Epithelial cell of prostate (primary cell): ENCODE measurements around the gene ZNF354C.

Experiments
- DNase-seq: peaks from one replicate; pipeline ENCODE4 v3.0.0-alpha.2; 2011; ENCODE audit warnings: low read depth, low spot score
- H3K27ac ChIP-seq: fragments of 450-650 bp; 2 replicates; pipeline ENCODE4 v1.5.1; 2017; ENCODE audit warnings: mild to moderate bottlenecking

The ZNF354C gene

DNA sequence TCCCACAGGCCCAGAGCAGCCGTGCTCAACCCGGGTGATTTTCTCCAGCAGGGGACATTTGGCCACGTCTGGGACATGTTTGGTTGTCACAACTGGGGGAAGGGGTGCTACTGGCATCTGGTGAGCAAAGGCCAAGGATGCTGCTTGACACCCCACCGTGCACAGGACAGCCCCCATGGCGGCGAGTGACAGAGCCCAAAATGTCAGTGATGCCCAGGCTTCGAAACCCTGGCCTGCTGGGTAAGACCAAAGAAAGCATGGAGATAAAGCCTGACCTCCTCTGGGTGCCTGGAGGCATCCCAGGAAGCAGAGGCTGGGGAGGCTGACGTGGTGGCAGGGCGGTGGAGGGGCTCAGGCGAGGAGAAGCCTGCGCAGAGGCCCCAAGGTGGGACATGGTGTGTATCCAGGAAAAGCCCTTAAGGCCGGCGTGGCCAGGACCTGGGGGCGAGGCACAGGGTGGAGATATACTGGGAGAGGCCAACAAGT is 66.4 kb downstream of the ZNF354C start:
- H3K27ac ChIP-seq, result no peak overlapping the region
- no peak for DNase-seq

DNA sequence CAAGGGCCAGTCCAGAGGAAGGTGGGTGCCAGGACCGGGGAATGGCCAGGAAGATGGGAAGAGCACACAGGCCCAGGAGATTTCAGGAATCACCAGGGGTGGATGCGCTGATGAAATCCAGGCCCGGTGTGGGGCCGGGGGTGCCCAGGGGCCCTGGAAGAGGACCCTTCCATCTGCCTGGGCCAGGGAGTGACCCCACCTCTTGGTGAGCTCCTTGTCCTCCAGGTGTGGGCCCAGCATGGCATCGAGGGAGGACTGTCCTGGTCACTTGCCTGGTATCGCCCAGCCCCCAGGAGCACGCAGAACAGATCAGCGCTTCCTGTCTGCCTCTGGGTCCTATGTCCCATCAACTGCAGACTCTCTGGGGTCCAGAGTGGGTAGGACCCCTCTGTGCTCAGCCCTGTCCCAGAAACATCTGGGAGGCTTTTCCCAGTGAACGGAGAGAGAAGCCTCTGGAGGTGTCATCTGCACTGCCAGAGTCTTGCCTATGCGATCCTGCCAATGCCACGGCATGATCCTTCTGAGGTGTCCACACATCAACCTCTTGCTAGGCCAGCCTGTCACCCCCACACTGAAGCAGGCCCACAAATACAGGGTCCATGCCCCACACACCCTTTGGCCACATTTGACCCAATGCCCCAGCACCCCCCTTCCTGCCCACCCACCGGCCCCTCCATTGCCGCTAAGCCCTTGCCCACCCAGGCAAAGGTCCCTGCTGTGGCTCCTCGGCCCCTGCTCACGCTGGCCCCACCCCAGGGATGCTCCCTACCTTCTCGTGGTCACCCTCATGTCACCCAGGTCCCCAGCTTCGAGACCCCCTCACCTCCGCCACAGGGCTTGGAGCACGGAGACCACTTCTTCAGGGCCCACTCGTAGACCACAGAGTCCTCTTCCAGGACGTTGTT is 67.2 kb downstream of the ZNF354C start:
- no peak for DNase-seq
- H3K27ac ChIP-seq, result no peak overlapping the region

DNA sequence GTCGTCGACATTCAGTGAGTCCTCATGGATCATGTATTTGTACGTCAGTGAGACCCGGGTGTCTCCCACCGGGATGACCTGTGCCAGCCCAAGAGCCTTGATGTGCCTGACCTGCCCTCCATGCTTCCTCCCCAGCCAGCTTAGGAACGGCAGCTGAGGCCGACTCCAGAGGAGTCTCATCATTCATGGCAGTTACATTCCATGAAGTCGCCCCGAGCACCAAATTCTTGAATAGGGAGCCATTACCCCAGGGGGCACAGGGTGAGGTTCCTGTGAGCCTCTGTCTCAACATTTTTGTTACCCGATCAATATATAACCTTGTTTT is 67.8 kb downstream of the ZNF354C start:
- no peak overlapping the region for H3K27ac ChIP-seq
- DNase-seq, result no peak

DNA sequence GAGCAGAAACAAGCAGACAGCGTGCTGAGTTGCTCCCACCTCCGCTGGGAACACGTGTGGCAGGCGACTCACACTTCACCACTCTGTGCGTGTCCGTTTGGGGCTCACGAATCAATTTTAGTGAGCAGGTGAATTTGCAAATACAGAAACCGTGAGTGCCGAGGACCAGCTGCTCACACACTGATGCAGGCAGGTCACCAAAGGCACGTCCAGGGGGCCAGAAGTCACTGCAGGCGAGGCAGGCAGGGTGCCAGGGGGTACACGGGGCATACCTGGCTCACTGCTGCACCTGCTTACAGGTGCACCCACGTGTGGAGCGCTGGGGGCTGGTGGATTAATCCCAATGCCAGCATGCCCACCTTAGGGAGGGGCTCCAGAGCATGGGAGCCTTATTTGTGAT is 68.8 kb downstream of the ZNF354C start:
- no peak for DNase-seq
- H3K27ac ChIP-seq, result no peak overlapping the region

DNA sequence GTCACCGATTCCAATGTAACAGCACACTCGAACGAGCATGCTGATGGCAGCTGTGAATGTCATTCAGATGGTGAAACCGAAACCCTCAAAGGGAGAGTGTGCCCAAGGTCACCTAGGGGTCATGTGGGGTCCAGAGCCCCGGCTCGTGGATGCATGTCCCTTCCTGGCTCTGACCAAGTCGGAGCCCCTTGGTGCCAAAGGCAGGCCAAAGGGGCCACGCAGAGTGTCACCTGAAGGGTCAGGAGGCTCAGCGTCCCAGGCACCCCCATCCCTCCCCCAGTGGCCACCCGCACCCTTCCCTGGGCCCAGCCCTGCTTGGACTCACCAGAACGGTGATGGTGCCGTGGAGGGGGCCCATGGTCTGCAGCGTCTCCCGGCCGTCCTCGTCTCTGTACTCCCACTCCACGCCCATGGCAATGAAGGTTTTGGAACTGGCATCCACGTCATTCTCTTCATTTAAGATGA is 69.5 kb downstream of the ZNF354C start:
- no peak overlapping the region for H3K27ac ChIP-seq
- no peak for DNase-seq

DNA sequence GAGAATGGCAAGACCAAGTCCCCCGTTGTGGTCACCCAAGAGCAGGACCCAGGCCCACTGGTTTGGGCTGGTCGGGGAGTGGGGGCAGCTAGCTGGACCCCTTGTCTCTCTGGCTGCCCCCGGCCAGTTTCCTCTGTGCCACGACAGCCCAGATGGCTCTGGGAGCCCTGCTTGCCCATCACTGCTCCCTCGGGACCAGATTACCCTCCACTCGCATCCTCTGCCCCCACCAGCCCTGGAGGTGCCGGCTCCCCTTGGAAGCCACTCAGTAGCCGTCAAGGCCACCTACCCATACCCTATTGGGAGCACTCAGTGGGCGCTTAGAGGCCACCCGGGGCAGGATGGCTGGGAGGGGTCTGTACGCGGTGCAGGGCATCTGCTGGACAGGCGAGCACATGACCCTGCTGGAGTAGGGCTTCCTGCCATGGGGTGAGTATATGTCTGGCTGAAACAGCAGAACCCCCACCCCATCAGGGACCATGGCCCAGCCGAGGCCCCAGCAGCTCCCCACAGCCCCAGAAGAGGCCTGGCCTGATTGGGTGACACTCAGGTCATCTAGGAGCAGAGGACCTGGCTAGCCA is 70.0 kb downstream of the ZNF354C start:
- no peak for DNase-seq
- no peak overlapping the region for H3K27ac ChIP-seq

DNA sequence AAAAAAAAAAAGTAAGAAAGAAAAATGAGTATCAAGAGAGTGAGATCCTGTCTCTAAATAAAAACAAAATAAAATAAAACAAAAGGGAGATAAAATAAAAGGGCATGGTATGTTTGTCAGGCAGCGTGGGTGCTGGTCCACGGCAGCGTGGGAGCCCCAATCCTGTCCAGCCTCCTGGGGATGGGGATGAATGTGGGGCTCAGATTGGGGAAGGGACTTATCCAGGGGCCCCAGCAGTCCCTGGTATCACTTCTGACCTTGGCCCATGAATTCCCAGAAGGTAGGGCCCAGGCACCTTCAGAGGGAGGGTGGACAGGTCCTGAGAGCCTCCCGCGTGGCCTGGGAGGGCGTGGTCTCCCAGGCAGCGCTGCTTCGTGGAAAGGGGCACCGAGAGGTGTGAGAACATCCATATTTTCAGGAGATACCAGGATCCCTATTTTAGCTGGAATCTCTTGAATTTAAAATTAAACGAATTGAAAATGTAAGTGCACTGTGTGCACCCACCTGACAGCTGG is 71.2 kb downstream of the ZNF354C start:
- no peak for DNase-seq
- no peak overlapping the region for H3K27ac ChIP-seq

DNA sequence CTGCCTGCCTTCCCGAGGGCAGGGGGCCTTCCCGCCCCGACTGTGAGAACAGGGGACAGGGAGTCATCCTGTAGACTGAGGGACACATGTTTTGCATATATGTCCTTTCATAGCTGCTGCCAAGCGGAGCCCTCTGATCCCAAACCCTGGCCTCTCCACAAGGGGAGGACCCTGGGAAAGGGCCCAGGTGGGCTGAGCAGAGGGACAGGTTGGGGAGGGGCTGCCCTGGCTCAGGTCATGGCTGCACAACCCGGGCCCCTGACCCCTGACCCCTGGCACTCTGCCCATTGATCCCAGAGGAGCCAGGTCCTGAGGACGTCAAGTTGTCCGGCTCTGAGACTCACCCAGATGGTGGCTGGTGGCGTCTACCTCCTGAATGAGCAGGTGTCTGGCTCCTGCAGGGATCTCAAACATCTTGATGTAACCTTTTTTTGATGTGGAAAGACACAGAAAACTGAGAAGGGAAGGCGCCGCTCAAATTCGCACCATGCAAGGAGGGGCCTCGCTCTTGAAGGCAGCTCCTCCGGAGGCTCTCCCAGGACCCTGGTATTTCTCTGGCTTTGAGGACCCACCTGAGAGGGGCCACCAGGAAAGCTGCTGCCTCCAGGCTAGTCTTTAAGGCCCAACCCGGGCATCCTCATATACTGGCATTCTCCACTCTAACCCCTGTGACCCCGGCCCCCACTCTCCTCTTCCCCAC is 71.9 kb downstream of the ZNF354C start:
- DNase-seq, result no peak
- no peak overlapping the region for H3K27ac ChIP-seq

DNA sequence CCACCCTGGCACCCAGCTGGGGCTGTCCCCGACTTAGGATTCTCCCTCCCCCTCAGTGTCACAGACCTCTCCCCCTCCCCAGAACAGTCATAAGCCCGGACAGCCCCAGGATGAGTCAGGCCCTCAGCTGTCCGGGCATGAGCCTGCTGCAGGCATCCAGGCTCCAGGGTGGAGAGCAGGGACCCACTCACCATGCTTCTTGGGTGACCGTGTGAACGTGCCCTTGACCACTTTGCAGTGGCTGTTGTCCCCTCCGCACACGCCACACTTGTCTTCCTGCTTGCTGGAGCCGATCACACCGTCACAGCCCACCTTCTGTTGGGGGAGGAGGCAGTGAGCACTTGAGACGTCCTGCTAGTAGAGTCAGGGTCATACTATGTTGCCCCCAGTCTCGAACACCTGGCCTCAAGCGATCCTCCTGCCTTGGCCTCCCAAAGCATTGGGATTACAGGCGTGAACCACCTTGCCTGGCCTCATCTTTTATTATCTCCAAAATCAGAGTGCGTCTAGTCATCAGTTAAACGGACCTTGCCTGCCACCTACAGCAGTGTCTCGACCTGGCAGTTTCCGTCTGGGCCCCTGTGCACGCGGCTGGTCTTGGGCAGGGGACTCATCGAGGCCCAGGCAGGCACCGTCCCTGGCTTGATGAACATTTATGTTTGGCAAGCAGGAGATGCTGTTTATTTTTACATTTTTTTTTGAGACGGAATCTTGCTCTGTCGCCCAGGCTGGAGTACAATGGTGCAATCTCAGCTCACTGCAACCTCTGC is 72.6 kb downstream of the ZNF354C start:
- no peak overlapping the region for H3K27ac ChIP-seq
- no peak for DNase-seq
